ENCODE measurements around the gene GJB1.

DNA sequence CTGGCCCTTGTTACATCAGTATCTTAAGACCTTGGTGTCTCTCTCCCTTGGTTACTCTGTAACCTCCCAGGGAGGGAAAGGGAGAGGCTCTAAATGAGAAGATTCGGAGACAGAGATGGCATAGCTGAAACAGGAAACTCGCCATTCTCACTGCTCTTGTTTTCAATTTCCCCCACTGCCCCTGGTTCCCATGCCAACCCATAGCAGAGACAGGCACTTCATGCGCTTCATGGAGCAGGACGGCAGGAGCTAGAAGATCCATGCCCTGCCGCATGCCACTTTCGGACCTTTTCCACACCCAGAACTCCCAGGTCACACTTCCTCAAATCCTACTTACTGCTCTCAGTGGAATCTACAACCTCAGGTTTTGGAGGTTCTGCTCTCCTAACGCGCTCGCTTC is 27.8 kb downstream of the GJB1 start:
- TF ChIP-seq CTCF (IDR thresholded peaks at IDR 0.05) (no peak), POLR2A (IDR thresholded peaks at IDR 0.05) (no peak)
